GM18951 (cell line): ENCODE measurements around the gene ACTL9.
"Not testable (repeated sequence)": the region's sequence is repeated elsewhere in the genome, so short reads cannot be mapped to it uniquely, and the experiment has no call there.

Source experiments
- POLR2A ChIP-seq: IDR thresholded peaks from 4 replicates; pipeline ENCODE4 v1.6.1; 2011; ENCODE audit warnings: mild to moderate bottlenecking; ENCODE audit not compliant: insufficient read length, insufficient read depth; ENCODE audit errors: extremely low read depth
- in situ Hi-C: fragments of 300-500 bp; cut with MboI; formaldehyde crosslinking; loops from one replicate; pipeline ENCODE4 v1.12.0; 2022; ENCODE audit warnings: low sequenced_read_pairs, mixed read lengths, inconsistent platforms; ENCODE audit not compliant: unreplicated experiment

ACTL9 gene

DNA sequence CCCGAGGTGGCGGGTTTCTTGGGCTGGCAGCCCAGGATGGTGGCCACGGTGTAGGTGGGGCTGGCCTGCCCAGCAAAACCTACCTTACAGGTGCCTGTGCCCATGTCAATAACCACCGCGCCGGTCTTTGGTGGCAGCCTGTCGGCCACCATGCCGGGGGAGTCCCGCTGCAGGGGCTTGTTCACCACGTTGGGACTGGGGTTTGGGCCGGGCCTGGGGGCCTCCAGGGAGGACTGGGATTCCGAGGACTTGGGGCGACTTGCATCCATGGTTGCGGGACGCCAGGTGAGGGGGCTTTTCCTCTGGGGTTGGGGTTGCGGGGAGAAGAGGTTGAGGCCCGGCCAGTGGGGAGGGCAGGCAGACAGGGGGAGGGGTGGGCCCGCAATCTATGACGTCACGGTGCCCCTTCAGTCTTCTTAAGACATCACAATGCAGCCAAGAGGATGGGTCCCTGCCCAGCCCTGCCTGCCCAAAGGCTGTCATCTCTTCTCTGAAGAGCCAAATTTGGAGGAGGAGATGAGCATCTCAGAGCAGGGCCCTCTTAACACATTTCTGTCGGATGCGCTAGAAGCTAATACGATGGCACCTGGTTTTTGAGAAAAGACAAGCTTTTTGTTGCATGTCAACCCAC, at the start of gene ACTL9:
Gene ACTL9 (minus strand): TSS at position 363 of the 631 bp plus-strand sequence. CDS start 94 bp downstream, at position 269.
- no peak for TF ChIP-seq POLR2A
- in situ Hi-C loops = no loop called here

DNA sequence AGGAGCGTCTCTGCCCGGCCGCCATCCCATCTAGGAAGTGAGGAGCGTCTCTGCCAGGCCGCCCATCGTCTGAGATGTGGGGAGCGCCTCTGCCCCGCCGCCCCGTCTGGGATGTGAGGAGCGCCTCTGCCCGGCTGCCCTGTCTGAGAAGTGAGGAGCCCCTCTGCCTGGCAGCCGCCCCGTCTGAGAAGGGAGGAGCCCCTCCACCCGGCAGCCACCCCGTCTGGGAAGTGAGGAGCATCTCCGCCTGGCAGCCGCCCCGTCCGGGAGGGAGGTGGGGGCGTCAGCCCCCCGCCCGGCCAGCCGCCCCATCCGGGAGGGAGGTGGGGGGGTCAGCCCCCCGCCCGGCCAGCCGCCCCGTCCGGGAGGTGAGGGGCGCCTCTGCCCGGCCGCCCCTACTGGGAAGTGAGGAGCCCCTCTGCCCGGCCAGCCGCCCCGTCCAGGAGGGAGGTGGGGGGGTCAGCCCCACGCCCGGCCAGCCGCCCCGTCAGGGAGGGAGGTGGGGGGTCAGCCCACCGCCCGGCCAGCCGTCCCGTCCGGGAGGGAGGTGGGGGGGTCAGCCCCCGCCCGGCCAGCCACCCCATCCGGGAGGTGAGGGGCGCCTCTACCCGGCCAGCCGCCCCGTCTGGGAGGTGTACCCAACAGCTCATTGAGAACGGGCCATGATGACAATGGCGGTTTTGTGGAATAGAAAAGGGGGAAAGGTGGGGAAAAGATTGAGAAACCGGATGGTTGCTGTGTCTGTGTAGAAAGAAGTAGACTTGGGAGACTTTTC, 40.9 kb upstream of the ACTL9 start:
- in situ Hi-C loops = not testable (repeated sequence)

DNA sequence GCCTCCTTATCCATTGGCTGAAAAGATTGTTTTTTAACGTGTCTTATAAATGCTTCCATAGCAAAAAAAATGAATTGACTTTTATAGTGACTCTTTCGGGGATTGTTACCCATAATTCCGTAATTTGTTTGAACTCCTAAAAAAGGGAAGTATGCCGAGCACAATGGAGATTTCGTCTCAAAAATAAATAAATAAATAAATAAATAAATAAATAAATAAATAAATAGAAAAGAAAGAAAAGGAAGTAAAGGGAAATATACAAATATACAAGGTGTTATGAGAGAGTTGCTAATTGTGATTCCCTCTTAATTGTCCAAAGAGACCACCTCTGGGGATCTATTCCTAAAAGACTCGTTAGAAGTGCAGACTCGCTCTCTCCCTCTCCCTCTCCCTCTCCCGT, 39.8 kb upstream of the ACTL9 start:
- no peak for TF ChIP-seq POLR2A
- in situ Hi-C loops = no loop called here

DNA sequence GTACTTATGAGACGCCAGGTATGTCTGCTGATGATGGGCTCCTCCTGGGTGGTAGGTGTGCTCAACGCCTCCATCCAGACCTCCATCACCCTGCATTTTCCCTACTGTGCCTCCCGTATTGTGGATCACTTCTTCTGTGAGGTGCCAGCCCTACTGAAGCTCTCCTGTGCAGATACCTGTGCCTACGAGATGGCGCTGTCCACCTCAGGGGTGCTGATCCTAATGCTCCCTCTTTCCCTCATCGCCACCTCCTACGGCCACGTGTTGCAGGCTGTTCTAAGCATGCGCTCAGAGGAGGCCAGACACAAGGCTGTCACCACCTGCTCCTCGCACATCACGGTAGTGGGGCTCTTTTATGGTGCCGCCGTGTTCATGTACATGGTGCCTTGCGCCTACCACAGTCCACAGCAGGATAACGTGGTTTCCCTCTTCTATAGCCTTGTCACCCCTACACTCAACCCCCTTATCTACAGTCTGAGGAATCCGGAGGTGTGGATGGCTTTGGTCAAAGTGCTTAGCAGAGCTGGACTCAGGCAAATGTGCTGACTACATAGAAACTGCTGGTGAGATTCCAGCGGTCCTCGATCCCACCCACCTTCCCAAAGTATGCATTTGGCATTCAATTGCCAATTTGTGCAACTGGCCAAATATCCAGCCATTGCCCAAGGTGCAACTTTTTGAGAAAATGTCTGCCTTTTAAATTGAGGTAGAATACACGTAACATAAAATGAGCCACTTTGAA, 33.0 kb upstream of the ACTL9 start:
- TF ChIP-seq POLR2A = no peak

DNA sequence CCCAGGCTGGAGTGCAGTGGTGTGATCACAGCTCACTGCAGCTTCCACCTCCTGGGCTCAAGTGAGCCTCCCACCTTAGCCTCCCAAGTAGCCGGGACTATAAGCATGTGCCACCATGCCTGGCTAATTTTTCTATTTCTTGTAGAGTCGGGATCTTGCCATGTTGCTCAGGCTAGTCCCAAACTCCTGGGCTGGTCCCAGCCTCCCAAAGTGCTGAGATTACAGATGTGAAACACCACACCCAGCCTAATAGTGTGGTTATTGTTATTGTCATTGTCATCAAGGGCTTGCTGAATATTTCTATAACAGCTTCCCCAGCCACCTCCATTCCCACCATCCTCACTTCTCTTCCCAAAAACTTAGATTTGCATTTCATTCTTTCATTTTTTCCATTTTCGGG, 25.7 kb upstream of the ACTL9 start:
- in situ Hi-C loops = no loop called here
- TF ChIP-seq POLR2A = no peak

More for the DNA sequence above, 33.0 kb upstream of the ACTL9 start:
- in situ Hi-C loops = no loop called here

DNA sequence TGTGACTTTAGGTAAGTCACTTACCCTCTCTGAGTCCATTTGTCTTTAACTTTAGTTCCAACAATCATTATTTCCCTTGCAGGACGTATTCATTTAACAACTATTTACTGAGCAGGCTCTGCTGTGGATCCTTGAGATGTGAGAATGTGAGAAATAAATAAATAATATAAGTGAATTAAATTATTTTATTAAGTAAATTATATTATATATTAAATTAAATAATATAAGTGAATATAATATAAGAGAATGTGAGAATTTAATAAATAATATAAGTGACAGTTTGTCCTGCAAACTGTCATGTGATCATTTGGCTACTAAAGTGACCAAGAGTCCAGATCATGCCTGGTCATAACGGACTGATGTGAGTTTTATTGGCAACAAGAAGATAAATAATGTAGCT, 23.4 kb upstream of the ACTL9 start:
- in situ Hi-C loops = no loop called here
- no peak for TF ChIP-seq POLR2A

- in situ Hi-C loops = no loop called here
- no peak for TF ChIP-seq POLR2A
These were observed 22.7 kb upstream of the ACTL9 start, which contains the start of gene OR2Z1 for GRCh38 chr19:8721334-8721733. OR2Z1 (plus strand) TSS chr19:8721634; CDS start chr19:8731029, 9,395 bp downstream.

GRCh38 chr19:8710337-8710736, 11.7 kb upstream of the ACTL9 start:
- in situ Hi-C loops = not testable (repeated sequence)

GRCh38 chr19:8705742-8706141, 7.1 kb upstream of the ACTL9 start:
- in situ Hi-C loops = no loop called here
- TF ChIP-seq POLR2A = no peak

GRCh38 chr19:8705304-8705703, 6.7 kb upstream of the ACTL9 start:
- in situ Hi-C loops = not testable (repeated sequence)

DNA sequence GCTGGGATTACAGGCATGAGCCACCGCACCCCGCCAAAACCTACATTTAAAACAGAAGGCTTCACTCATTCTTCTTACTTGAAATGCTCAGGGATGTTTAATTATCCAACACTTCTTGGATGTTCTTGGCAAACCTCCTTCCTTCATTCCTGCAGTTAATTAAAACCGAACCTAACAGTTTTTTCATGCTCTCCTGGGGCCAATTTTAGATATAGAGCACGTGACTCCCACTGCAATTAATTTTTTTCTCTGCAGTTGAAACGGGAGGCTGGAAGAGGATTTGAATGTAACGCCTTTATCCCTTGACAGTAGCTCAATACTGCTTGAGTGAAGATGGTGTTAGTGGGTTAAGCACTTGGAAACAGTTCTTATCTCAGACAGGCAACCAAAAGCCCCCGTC, 4.6 kb upstream of the ACTL9 start:
- in situ Hi-C loops = no loop called here
- TF ChIP-seq POLR2A = no peak

GRCh38 chr19:8702350-8702749, 3.8 kb upstream of the ACTL9 start:
- in situ Hi-C loops = no loop called here
- TF ChIP-seq POLR2A = no peak

- in situ Hi-C loops = no loop called here
- TF ChIP-seq POLR2A = no peak
These were observed 2.4 kb upstream of the ACTL9 start for GRCh38 chr19:8700956-8701355.

DNA sequence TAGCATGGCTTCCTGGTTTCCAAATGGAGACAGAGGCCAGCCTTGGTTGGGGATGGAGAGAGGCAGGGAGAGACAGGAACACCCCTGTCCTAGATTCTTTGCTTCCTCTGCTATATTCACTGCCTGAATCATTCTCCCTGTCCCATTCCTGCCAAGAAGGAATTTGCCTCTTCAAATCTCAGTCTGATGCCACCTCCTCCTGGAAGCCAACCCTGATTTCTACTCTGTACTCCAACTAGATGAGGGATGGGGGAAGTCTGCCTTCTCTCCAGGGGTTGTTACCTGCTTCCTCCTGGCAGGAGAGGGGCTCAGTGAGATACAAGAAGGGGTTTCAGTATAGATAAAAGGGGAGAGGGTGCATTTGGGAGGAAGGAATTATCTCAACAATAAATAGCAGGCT, 1.3 kb upstream of the ACTL9 start:
- TF ChIP-seq POLR2A = no peak
- in situ Hi-C loops = no loop called here
